ENCODE results near the gene INF2.
"Not testable (repeated sequence)": the region's sequence is repeated elsewhere in the genome, so short reads cannot be mapped to it uniquely, and the experiment has no call there.

The INF2 gene

GRCh38 chr14:104657101-104657524 lies 32.3 kb upstream of the INF2 start:
- in situ Hi-C loops (cut with MboI; ENCODE audit: low sequenced_read_pairs): no loop called here

GRCh38 chr14:104657563-104658324 lies 31.7 kb upstream of the INF2 start:
- in situ Hi-C loops (cut with MboI; ENCODE audit: low sequenced_read_pairs): no loop called here

- in situ Hi-C loops (cut with MboI; ENCODE audit: low sequenced_read_pairs): no loop called here
Observed at GRCh38 chr14:104658325-104658712, 31.1 kb upstream of the INF2 start.

- in situ Hi-C loops (cut with MboI; ENCODE audit: low sequenced_read_pairs): no loop called here
Observed at GRCh38 chr14:104659146-104659545, 30.3 kb upstream of the INF2 start.

- in situ Hi-C loops (cut with MboI; ENCODE audit: low sequenced_read_pairs): no loop called here
Observed at GRCh38 chr14:104659764-104660523, 29.5 kb upstream of the INF2 start.

- in situ Hi-C loops (cut with MboI; ENCODE audit: low sequenced_read_pairs): no loop called here
Observed at GRCh38 chr14:104660597-104660996, 28.8 kb upstream of the INF2 start.

- in situ Hi-C loops (cut with MboI; ENCODE audit: low sequenced_read_pairs): no loop called here
Observed at GRCh38 chr14:104661086-104661485, 28.3 kb upstream of the INF2 start.

GRCh38 chr14:104661528-104662157 lies 27.8 kb upstream of the INF2 start:
- in situ Hi-C loops (cut with MboI; ENCODE audit: low sequenced_read_pairs): not testable (repeated sequence)

- in situ Hi-C loops (cut with MboI; ENCODE audit: low sequenced_read_pairs): not testable (repeated sequence)
Observed at GRCh38 chr14:104662472-104662871, 26.9 kb upstream of the INF2 start.

GRCh38 chr14:104664107-104664506 lies 25.3 kb upstream of the INF2 start:
- in situ Hi-C loops (cut with MboI; ENCODE audit: low sequenced_read_pairs): no loop called here

- in situ Hi-C loops (cut with MboI; ENCODE audit: low sequenced_read_pairs): no loop called here
Observed at GRCh38 chr14:104664588-104664987, 24.8 kb upstream of the INF2 start.

- in situ Hi-C loops (cut with MboI; ENCODE audit: low sequenced_read_pairs): no loop called here
Observed at GRCh38 chr14:104665114-104665656, 24.2 kb upstream of the INF2 start.

- in situ Hi-C loops (cut with MboI; ENCODE audit: low sequenced_read_pairs): no loop called here
Observed at GRCh38 chr14:104665657-104666522, 23.5 kb upstream of the INF2 start.

- in situ Hi-C loops (cut with MboI; ENCODE audit: low sequenced_read_pairs): not testable (repeated sequence)
Observed at GRCh38 chr14:104666523-104666895, 22.9 kb upstream of the INF2 start.

GRCh38 chr14:104666981-104667380 lies 22.4 kb upstream of the INF2 start:
- in situ Hi-C loops (cut with MboI; ENCODE audit: low sequenced_read_pairs): no loop called here

- in situ Hi-C loops (cut with MboI; ENCODE audit: low sequenced_read_pairs): no loop called here
Observed at GRCh38 chr14:104669697-104670096, 19.7 kb upstream of the INF2 start.

GRCh38 chr14:104671330-104671977 lies 18.0 kb upstream of the INF2 start:
- in situ Hi-C loops (cut with MboI; ENCODE audit: low sequenced_read_pairs): not testable (repeated sequence)

- in situ Hi-C loops (cut with MboI; ENCODE audit: low sequenced_read_pairs): not testable (repeated sequence)
Observed at GRCh38 chr14:104672119-104672518, 17.3 kb upstream of the INF2 start.

- in situ Hi-C loops (cut with MboI; ENCODE audit: low sequenced_read_pairs): no loop called here
Observed at GRCh38 chr14:104673481-104673880, 15.9 kb upstream of the INF2 start.

GRCh38 chr14:104675447-104675846 lies 14.0 kb upstream of the INF2 start:
- in situ Hi-C loops (cut with MboI; ENCODE audit: low sequenced_read_pairs): no loop called here
